ENCODE data around the gene AGER.
"Not testable (repeated sequence)": the region's sequence is repeated elsewhere in the genome, so short reads cannot be mapped to it uniquely, and the experiment has no call there.

Gene AGER

GRCh38 chr6:32187725-32188380, 3.8 kb upstream of the AGER start:
- not testable (repeated sequence) for H3K4me3 ChIP-seq (ENCODE audit: low read depth, low read length); H3K4me1 ChIP-seq (ENCODE audit: control insufficient read depth, insufficient read depth, low read length); H3K9me3 ChIP-seq (ENCODE audit: control insufficient read depth, insufficient read depth, low read depth, low read length); H3K27ac ChIP-seq (ENCODE audit: extremely low read depth, low read depth, low read length)
- ChIA-PET POLR2A (interaction anchor here (1.2 to 1.9 kb wide), 4 partner anchors 8 to 19 kb away, joined by 3 to 11 read pairs (median 5); partner anchors contain the start of genes AGPAT1 and RNF5), CTCF (interaction anchor here (0.6 kb wide), 1 partner anchor 757 kb away, joined by 3 read pairs; no protein-coding TSS in a partner anchor)
- peaks cover 0 to 43% of the 10 kb centered on the region in 2 experiments; a peak in 1 of 3 replicates for H3K36me3 ChIP-seq (ENCODE audit: control insufficient read depth in 2 of 2, insufficient read depth in 1 of 2, low read length in 2 of 2)
- TF ChIP-seq ZNF600 (tag by site-specific recombination; IDR thresholded peaks at IDR 0.05), result 0 out of 2 replicates have a peak, but pooled peaks have one; percentile 51

- no peak overlapping the region for H3K27ac ChIP-seq (ENCODE audit: extremely low read depth, low read depth, low read length)
- ChIA-PET POLR2A (interaction anchor here (1.8 to 1.9 kb wide), 2 partner anchors 8 to 18 kb away, joined by 5 to 11 read pairs; no protein-coding TSS in a partner anchor), CTCF (interaction anchor here (0.6 kb wide), 1 partner anchor 8 kb away, joined by 3 read pairs; no protein-coding TSS in a partner anchor)
- peaks cover 6% of the 10 kb centered on the region for H3K4me1 ChIP-seq (ENCODE audit: control insufficient read depth, insufficient read depth, low read length)
- TF ChIP-seq PRDM10 (tag by site-specific recombination; IDR thresholded peaks at IDR 0.05) (peak; percentile 32; the same call in 1 of the 2 replicates), ZNF830 (tag by site-specific recombination; IDR thresholded peaks at IDR 0.05; ENCODE audit: low read depth) (no peak), ZIC2 (tag by site-specific recombination; IDR thresholded peaks at IDR 0.05) (no peak), ZNF580 (tag by site-specific recombination; IDR thresholded peaks at IDR 0.05) (no peak), ZNF600 (tag by site-specific recombination; IDR thresholded peaks at IDR 0.05) (0 out of 2 replicates have a peak, but pooled peaks have one; percentile 50), ZNF335 (tag by site-specific recombination; conservative IDR thresholded peaks at IDR 0.05) (0 out of 2 replicates have a peak, but pooled peaks have one; percentile 12)
- peaks cover 0 to 50% of the 10 kb centered on the region in 2 experiments; a peak in 1 of 3 replicates for H3K36me3 ChIP-seq (ENCODE audit: control insufficient read depth in 2 of 2, insufficient read depth in 1 of 2, low read length in 2 of 2)
- H3K4me3 ChIP-seq (ENCODE audit: low read depth, low read length), result no peak overlapping the region
- H3K9me3 ChIP-seq (ENCODE audit: control insufficient read depth, insufficient read depth, low read depth, low read length), result no peaks in the 10 kb centered on the region
Measured at GRCh38 chr6:32187009-32187709, 3.1 kb upstream of the AGER start.

GRCh38 chr6:32186151-32186840, 2.2 kb upstream of the AGER start:
- H3K4me3 ChIP-seq (ENCODE audit: low read depth, low read length); H3K27ac ChIP-seq (ENCODE audit: extremely low read depth, low read depth, low read length); H3K9me3 ChIP-seq (ENCODE audit: control insufficient read depth, insufficient read depth, low read depth, low read length); H3K4me1 ChIP-seq (ENCODE audit: control insufficient read depth, insufficient read depth, low read length): not testable (repeated sequence)
- ChIA-PET POLR2A (interaction anchor here (0.7 to 1.8 kb wide), 4 partner anchors 9 to 61 kb away, joined by 5 to 15 read pairs (median 9); partner anchors contain the start of gene AGPAT1), CTCF (interaction anchor here (0.6 to 0.9 kb wide), 4 partner anchors 8 to 66 kb away, joined by 3 to 10 read pairs (median 6); no protein-coding TSS in a partner anchor)
- H3K36me3 ChIP-seq (ENCODE audit: control insufficient read depth in 2 of 2, insufficient read depth in 1 of 2, low read length in 2 of 2), result peaks cover 0 to 55% of the 10 kb centered on the region in 2 experiments; a peak in 2 of 3 replicates

GRCh38 chr6:32185681-32186131, 1.7 kb upstream of the AGER start:
- peaks cover 0 to 61% of the 10 kb centered on the region in 2 experiments; a peak in 2 of 3 replicates for H3K36me3 ChIP-seq (ENCODE audit: control insufficient read depth in 2 of 2, insufficient read depth in 1 of 2, low read length in 2 of 2)
- CTCF ChIA-PET, result interaction anchor here (0.6 to 0.9 kb wide), 5 partner anchors 9 to 748 kb away, joined by 3 to 10 read pairs (median 6); no protein-coding TSS in a partner anchor
- POLR2A ChIA-PET, result interaction anchor here (0.6 to 1.4 kb wide), 12 partner anchors 8 to 786 kb away, joined by 3 to 15 read pairs (median 4); partner anchors contain the start of genes AGPAT1 and MCCD1
- not testable (repeated sequence) for H3K4me3 ChIP-seq (ENCODE audit: low read depth, low read length); H3K27ac ChIP-seq (ENCODE audit: extremely low read depth, low read depth, low read length); H3K9me3 ChIP-seq (ENCODE audit: control insufficient read depth, insufficient read depth, low read depth, low read length); H3K4me1 ChIP-seq (ENCODE audit: control insufficient read depth, insufficient read depth, low read length)
- TF ChIP-seq KLF9 (tag by site-specific recombination; IDR thresholded peaks at IDR 0.05; ENCODE audit: low read depth) (peak; percentile 85), SP2 (tag by site-specific recombination; IDR thresholded peaks at IDR 0.05) (peak; percentile 76), PATZ1 (tag by site-specific recombination; IDR thresholded peaks at IDR 0.05) (peak; percentile 47; the same call in 1 of the 2 replicates), ZNF398 (tag by site-specific recombination; IDR thresholded peaks at IDR 0.05) (0 out of 2 replicates have a peak, but pooled peaks have one; percentile 27), KLF10 (tag by site-specific recombination; IDR thresholded peaks at IDR 0.05) (peak; percentile 29; the same call in 1 of the 2 replicates), EGR2 (tag by site-specific recombination; IDR thresholded peaks at IDR 0.05; ENCODE audit: low read depth) (peak; percentile 37; the same call in 1 of the 2 replicates), PRDM1 (tag by site-specific recombination; IDR thresholded peaks at IDR 0.05) (peak; percentile 44; the same call in 1 of the 2 replicates)
